Keratinocyte (primary cell): ENCODE results near the gene ILDR1. TPM values are rescaled to one million over a fixed set of nuclear protein-coding genes. Genes with fewer than 3 reads are reported as not detected.

Experiments used
- DNase-seq: peaks from one replicate; pipeline ENCODE4 v3.0.0-alpha.2; 2011; ENCODE audit warnings: low read depth, missing footprints, low spot score
- FAIRE-seq: peaks from 2 replicates; lab custom pipeline; 2011; peaks lifted over from hg19 to GRCh38; lab: Jason Lieb, UNC
- H2AFZ ChIP-seq: 2 replicates; pipeline ENCODE4 v1.6.0; 2012; ENCODE audit warnings: low read length, control low read depth, inconsistent platforms; ENCODE audit not compliant: control insufficient read depth
- H3K27ac ChIP-seq: 2 replicates; pipeline ENCODE4 v1.5.1; 2011; ENCODE audit warnings: low read length; ENCODE audit not compliant: control insufficient read depth, insufficient read depth
- H3K27me3 ChIP-seq: 3 replicates; pipeline ENCODE4 v1.6.0; 2011; ENCODE audit warnings: low read length; ENCODE audit not compliant: control insufficient read depth, insufficient read depth; ENCODE audit errors: extremely low read depth
- H3K36me3 ChIP-seq, 2 experiments: 2 replicates in 1 of 2; 3 replicates in 1 of 2; pipeline ENCODE4 v1.5.1; 2011; ENCODE audit warnings: low read length in 2 of 2, mild to moderate bottlenecking in 1 of 2; ENCODE audit not compliant: control insufficient read depth in 2 of 2, insufficient read depth in 2 of 2; ENCODE audit errors: extremely low read depth in 1 of 2
- H3K4me1 ChIP-seq: 3 replicates; pipeline ENCODE4 v1.5.1; 2011; ENCODE audit warnings: low read length; ENCODE audit not compliant: control insufficient read depth, insufficient read depth; ENCODE audit errors: extremely low read depth
- H3K4me2 ChIP-seq: 3 replicates; pipeline ENCODE4 v1.6.0; 2011; ENCODE audit warnings: low read depth, low read length; ENCODE audit not compliant: control insufficient read depth, insufficient read depth; ENCODE audit errors: extremely low read depth
- H3K4me3 ChIP-seq, 3 experiments: fragments of 200-600 bp in 1 of 3; sonication (generic) in 1 of 3; 2 replicates in 2 of 3; 3 replicates in 1 of 3; pipeline ENCODE4 v1.5.1; 2011 to 2016; ENCODE audit warnings: low read length in 3 of 3, mild to moderate bottlenecking in 3 of 3, control low read depth in 2 of 3, inconsistent platforms in 1 of 3, low read depth in 1 of 3, mixed read lengths in 1 of 3, mixed run types in 1 of 3, moderate library complexity in 1 of 3; ENCODE audit not compliant: control insufficient read depth in 2 of 3, insufficient read depth in 2 of 3; ENCODE audit errors: extremely low read depth in 1 of 3
- H3K79me2 ChIP-seq: 2 replicates; pipeline ENCODE4 v1.6.0; 2012; ENCODE audit warnings: low read length; ENCODE audit not compliant: control insufficient read depth, insufficient read depth
- H3K9ac ChIP-seq: 3 replicates; pipeline ENCODE4 v1.6.0; 2011; ENCODE audit warnings: low read length; ENCODE audit not compliant: control insufficient read depth, insufficient read depth; ENCODE audit errors: extremely low read depth
- H3K9me1 ChIP-seq: 3 replicates; pipeline ENCODE4 v1.6.0; 2011; ENCODE audit warnings: low read length; ENCODE audit not compliant: control insufficient read depth, insufficient read depth; ENCODE audit errors: extremely low read depth
- H3K9me3 ChIP-seq: 2 replicates; pipeline ENCODE4 v1.5.1; 2012; ENCODE audit warnings: low read depth, low read length; ENCODE audit not compliant: control insufficient read depth
- H4K20me1 ChIP-seq: 3 replicates; pipeline ENCODE4 v1.6.0; 2011; ENCODE audit warnings: low read length; ENCODE audit not compliant: control insufficient read depth, insufficient read depth; ENCODE audit errors: extremely low read depth
- CTCF ChIP-seq, 3 experiments: IDR thresholded peaks in 1 of 3; conservative IDR thresholded peaks in 1 of 3; optimal IDR thresholded peaks in 1 of 3; 2 replicates in 2 of 3; 3 replicates in 1 of 3; pipeline versions ENCODE3 to v1.5.1; 2011; ENCODE audit warnings: low read length in 3 of 3, mild to moderate bottlenecking in 3 of 3, moderate library complexity in 2 of 3, control low read depth in 1 of 3, inconsistent platforms in 1 of 3; ENCODE audit not compliant: insufficient read depth in 2 of 3; ENCODE audit errors: extremely low read depth in 1 of 3
- EZH2 ChIP-seq: IDR thresholded peaks from one replicate; pipeline ENCODE4 v1.6.1; 2012; ENCODE audit warnings: inconsistent platforms, mild to moderate bottlenecking, low read length, moderate library complexity
- dilution Hi-C: fragments of 300-500 bp; cut with MboI; formaldehyde crosslinking; loops from one replicate; pipeline ENCODE4 v1.7.0; 2020; ENCODE audit warnings: low sequenced_read_pairs; ENCODE audit not compliant: extremely low pct_ligation_motif_present
- polyA plus RNA-seq, 5 experiments: library from polyadenylated mRNA; depleted of rRNA in 3 of 5; stranded (reverse) in 3 of 5; stranded (forward) in 1 of 5; unstranded in 1 of 5; fragments of >200 nt; gene quantifications; 1 replicate in 1 of 5; 2 replicates in 3 of 5; 3 replicates in 1 of 5; pipeline versions ENCODE4 v1.2.1 to v1.2.3, GENCODE V29; 2011 to 2012; ENCODE audit warnings: missing spikeins in 2 of 5, low read depth in 1 of 5, low replicate concordance in 1 of 5

The ILDR1 gene
- polyA plus RNA-seq, 1 donor (not counting 4 experiments of a cell fraction or from before 2014, with no cell fraction given), result 0.09 TPM

GRCh38 chr3:122013448-122013925 is 8.6 kb downstream of the ILDR1 start:
- no peaks in the 10 kb centered on the region for H3K79me2 ChIP-seq
- no peak overlapping the region for H3K9ac ChIP-seq
- H3K27ac ChIP-seq, result no peak overlapping the region
- peak overlapping the region; percentile 56 for H3K4me2 ChIP-seq
- H3K36me3 ChIP-seq, result no peaks in the 10 kb centered on the region
- dilution Hi-C loops, result no loop called here
- peak overlapping the region; percentile 76 for H2AFZ ChIP-seq
- FAIRE-seq, result peak; percentile 90
- H3K27me3 ChIP-seq, result no peaks in the 10 kb centered on the region
- H3K4me1 ChIP-seq, result peaks cover 11% of the 10 kb centered on the region
- TF ChIP-seq CTCF (optimal IDR thresholded peaks at IDR 0.05 in 1 of 3, IDR thresholded peaks at IDR 0.05 in 1 of 3, conservative IDR thresholded peaks at IDR 0.05 in 1 of 3; ENCODE audit: extremely low read depth in 1 of 3, insufficient read depth in 2 of 3, low read length in 3 of 3) (peak in 1 of 3 experiments; percentile 10), EZH2 (no peak)
- no peak for DNase-seq
- H4K20me1 ChIP-seq, result no peaks in the 10 kb centered on the region
- H3K4me3 ChIP-seq, result no peak overlapping the region
- H3K9me3 ChIP-seq, result no peaks in the 10 kb centered on the region
- H3K9me1 ChIP-seq, result no peaks in the 10 kb centered on the region

DNA sequence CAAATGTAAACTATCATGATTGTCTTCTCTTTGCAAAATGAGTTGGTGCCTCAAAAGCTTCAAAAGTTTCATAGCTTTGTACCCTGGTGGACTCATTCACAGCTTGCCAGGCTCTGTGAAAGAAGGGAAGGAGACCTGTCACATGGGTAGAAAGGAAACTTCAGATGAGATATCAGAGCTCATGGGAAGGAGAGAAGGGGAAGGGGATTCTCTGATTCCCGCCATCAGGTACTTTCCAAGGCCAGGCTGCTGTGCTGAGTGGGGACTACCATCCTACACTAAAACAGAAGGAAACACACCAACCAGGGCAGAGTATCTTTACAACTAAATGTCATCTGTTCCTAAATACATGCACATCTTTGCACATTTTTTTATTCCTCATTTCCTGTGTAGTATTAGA is 9.2 kb downstream of the ILDR1 start:
- H4K20me1 ChIP-seq, result no peaks in the 10 kb centered on the region
- H3K27ac ChIP-seq, result no peak overlapping the region
- H3K4me3 ChIP-seq, result no peak overlapping the region
- no peak overlapping the region for H3K4me2 ChIP-seq
- H3K9ac ChIP-seq, result no peak overlapping the region
- no peaks in the 10 kb centered on the region for H3K9me1 ChIP-seq
- peaks cover 11% of the 10 kb centered on the region for H3K4me1 ChIP-seq
- no peak for FAIRE-seq
- dilution Hi-C loops, result no loop called here
- no peaks in the 10 kb centered on the region for H3K79me2 ChIP-seq
- no peak overlapping the region for H2AFZ ChIP-seq
- no peaks in the 10 kb centered on the region for H3K9me3 ChIP-seq
- no peak for TF ChIP-seq CTCF (optimal IDR thresholded peaks at IDR 0.05 in 1 of 3, IDR thresholded peaks at IDR 0.05 in 1 of 3, conservative IDR thresholded peaks at IDR 0.05 in 1 of 3; ENCODE audit: extremely low read depth in 1 of 3, insufficient read depth in 2 of 3, low read length in 3 of 3)
- no peak for TF ChIP-seq EZH2
- H3K27me3 ChIP-seq, result no peaks in the 10 kb centered on the region
- H3K36me3 ChIP-seq, result no peaks in the 10 kb centered on the region
- DNase-seq, result no peak
